ENCODE measurements around the gene ZNF212. TPM values are rescaled to one million over a fixed set of nuclear protein-coding genes. Genes with fewer than 3 reads are reported as not detected.

The ZNF212 gene
- total RNA-seq, 3 donors from 2014 or later (not counting 1 experiment from before 2014, with no cell fraction given) = 11.2 to 23.7 (median 17.0) TPM

DNA sequence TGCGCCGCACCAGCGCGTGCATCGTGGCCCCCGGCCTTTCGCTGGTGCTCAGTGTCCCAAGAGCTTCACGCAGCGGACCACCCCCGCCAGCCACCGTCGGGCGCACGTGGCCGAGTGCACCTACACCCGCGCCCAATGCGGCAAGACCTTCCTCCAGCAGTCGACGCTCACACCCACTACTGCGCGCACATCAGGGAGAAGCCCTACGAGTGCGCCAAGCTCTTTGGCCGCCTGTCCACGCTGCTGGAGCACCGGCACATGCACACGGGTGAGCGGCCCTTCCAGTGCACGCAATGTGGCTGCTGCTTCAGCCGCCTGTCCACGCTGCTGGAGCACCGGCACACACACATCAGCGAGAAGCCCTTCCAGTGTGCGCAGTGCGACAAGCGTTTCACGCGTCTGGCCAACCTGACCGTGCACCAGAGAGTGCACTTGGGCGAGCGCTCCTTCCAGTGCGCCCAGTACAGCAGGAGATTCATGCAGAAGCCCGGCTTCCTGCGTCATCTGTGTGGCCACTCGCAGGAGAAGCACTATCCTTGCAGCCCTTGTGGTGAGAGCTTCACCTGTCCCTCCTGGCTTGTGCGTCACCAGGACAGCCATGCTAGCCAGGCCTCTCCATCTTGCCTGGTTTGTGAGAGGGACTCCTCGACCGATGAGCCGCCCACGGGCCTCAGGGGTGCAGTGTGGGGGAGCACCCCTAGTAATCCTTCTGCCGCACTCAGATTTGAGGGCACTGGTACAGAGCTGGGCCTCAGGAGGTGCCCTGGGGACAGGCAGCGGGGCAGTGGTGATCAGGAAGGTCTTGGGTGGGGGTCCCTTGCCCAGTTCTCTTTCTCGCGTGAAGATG, 55.4 kb downstream of the ZNF212 start:
- Mint-ChIP-seq H3K36me3 (no peaks in the 10 kb centered on the region), H3K4me1 (peaks cover 9 to 13% of the 10 kb centered on the region in 2 donors), H3K4me3 (no peak overlapping the region), H3K9me3 (no peaks in the 10 kb centered on the region), H3K27me3 (ENCODE audit: low read depth in 2 of 2) (no peaks in the 10 kb centered on the region), H3K27ac (no peak overlapping the region)
- intact Hi-C loops (cut with micrococcal nuclease) = no loop called here
- Histone ChIP-seq H3K4me1 (ENCODE audit: control insufficient read depth, insufficient read depth, low read length) (peaks cover 8% of the 10 kb centered on the region), H3K36me3 (ENCODE audit: control insufficient read depth, insufficient read depth, low read length) (no peaks in the 10 kb centered on the region), H3K4me3 (ENCODE audit: low read length) (no peak overlapping the region), H3K27ac (ENCODE audit: low read length) (no peak overlapping the region), H3K27me3 (ENCODE audit: control insufficient read depth, insufficient read depth, low read length) (no peaks in the 10 kb centered on the region), H3K9me3 (ENCODE audit: control insufficient read depth, insufficient read depth, low read length) (no peaks in the 10 kb centered on the region)
- ATAC-seq (no peak), DNase-seq (no peak)
- 97% methylated on average over 55 of the region's 55 CpGs for WGBS (ENCODE audit: insufficient coverage)
- TF ChIP-seq, protein P1, sequence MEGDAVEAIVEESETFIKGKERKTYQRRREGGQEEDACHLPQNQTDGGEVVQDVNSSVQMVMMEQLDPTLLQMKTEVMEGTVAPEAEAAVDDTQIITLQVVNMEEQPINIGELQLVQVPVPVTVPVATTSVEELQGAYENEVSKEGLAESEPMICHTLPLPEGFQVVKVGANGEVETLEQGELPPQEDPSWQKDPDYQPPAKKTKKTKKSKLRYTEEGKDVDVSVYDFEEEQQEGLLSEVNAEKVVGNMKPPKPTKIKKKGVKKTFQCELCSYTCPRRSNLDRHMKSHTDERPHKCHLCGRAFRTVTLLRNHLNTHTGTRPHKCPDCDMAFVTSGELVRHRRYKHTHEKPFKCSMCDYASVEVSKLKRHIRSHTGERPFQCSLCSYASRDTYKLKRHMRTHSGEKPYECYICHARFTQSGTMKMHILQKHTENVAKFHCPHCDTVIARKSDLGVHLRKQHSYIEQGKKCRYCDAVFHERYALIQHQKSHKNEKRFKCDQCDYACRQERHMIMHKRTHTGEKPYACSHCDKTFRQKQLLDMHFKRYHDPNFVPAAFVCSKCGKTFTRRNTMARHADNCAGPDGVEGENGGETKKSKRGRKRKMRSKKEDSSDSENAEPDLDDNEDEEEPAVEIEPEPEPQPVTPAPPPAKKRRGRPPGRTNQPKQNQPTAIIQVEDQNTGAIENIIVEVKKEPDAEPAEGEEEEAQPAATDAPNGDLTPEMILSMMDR (IDR thresholded peaks at IDR 0.05) = no peak

DNA sequence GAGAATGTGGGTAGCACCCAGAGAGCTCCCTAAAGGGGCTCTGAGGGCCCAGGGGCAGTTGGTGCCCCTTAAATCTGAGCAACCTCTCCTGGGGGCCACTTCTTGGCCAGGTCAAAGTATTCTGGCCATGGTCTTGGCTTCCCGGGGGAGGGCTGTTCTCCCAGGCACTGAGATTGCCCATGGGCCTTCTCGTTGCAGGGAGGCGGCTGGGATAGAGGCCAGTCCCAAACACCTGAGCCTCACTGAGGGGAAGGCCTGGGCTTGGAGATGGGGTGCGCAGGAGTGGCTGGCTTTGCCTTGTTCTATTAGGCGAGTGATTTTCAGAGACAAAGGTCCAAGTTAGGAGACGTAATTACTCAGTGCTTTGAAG, 56.0 kb downstream of the ZNF212 start:
- Histone ChIP-seq H3K4me1 (ENCODE audit: control insufficient read depth, insufficient read depth, low read length) (peaks cover 8% of the 10 kb centered on the region), H3K4me3 (ENCODE audit: low read length) (no peak overlapping the region), H3K27ac (ENCODE audit: low read length) (no peak overlapping the region), H3K27me3 (ENCODE audit: control insufficient read depth, insufficient read depth, low read length) (no peaks in the 10 kb centered on the region), H3K9me3 (ENCODE audit: control insufficient read depth, insufficient read depth, low read length) (no peaks in the 10 kb centered on the region), H3K36me3 (ENCODE audit: control insufficient read depth, insufficient read depth, low read length) (no peaks in the 10 kb centered on the region)
- WGBS (ENCODE audit: insufficient coverage) = 96% methylated on average over 6 of the region's 6 CpGs
- TF ChIP-seq, protein P1 (IDR thresholded peaks at IDR 0.05) = no peak
- ATAC-seq (no peak), DNase-seq (no peak)
- Mint-ChIP-seq H3K27ac (no peak overlapping the region), H3K27me3 (ENCODE audit: low read depth in 2 of 2) (no peaks in the 10 kb centered on the region), H3K36me3 (no peaks in the 10 kb centered on the region), H3K9me3 (no peaks in the 10 kb centered on the region), H3K4me3 (no peak overlapping the region), H3K4me1 (peaks cover 8 to 12% of the 10 kb centered on the region in 2 donors)
- intact Hi-C loops (cut with micrococcal nuclease) = no loop called here

DNA sequence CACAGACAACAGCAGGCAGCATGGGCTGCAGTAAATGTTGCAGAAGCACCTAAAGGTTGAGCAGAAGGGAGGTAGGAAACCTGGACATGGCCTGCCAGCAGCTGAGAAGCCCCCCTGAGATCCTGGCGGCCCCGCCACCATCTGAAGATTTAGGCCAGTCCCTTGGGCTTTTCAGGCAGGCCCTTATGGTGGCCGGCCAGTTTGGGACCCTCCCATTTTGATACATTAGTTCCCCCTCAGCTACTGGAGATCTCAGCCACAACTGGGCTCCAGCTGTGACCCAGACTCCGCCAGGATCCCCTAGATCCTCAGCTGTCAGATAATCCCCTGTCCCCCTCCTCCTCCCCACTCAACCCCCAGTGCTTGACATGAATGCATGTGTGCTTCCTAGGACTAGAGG, 56.9 kb downstream of the ZNF212 start:
- H3K27ac Mint-ChIP-seq = no peak overlapping the region
- no peaks in the 10 kb centered on the region for H3K36me3 Mint-ChIP-seq
- peaks cover 0 to 3% of the 10 kb centered on the region in 2 donors for H3K4me1 Mint-ChIP-seq
- H3K4me3 Mint-ChIP-seq = no peak overlapping the region
- TF ChIP-seq, protein P1 (IDR thresholded peaks at IDR 0.05) = no peak
- peaks cover 1% of the 10 kb centered on the region for H3K4me1 ChIP-seq (ENCODE audit: control insufficient read depth, insufficient read depth, low read length)
- intact Hi-C loops (cut with micrococcal nuclease) = no loop called here
- ATAC-seq (no peak), DNase-seq (no peak)
- no peaks in the 10 kb centered on the region for H3K27me3 ChIP-seq (ENCODE audit: control insufficient read depth, insufficient read depth, low read length)
- H3K4me3 ChIP-seq (ENCODE audit: low read length) = no peak overlapping the region
- no peak overlapping the region for H3K27ac ChIP-seq (ENCODE audit: low read length)
- no peaks in the 10 kb centered on the region for H3K9me3 ChIP-seq (ENCODE audit: control insufficient read depth, insufficient read depth, low read length)
- no peaks in the 10 kb centered on the region for H3K9me3 Mint-ChIP-seq
- WGBS (ENCODE audit: insufficient coverage) = 92% methylated on average over 4 of the region's 4 CpGs
- H3K36me3 ChIP-seq (ENCODE audit: control insufficient read depth, insufficient read depth, low read length) = no peaks in the 10 kb centered on the region
- H3K27me3 Mint-ChIP-seq (ENCODE audit: low read depth in 2 of 2) = no peaks in the 10 kb centered on the region

All from natural killer cell (primary cell).